Loucy (cell line): ENCODE results near the gene ZNF571.

Source experiments
- H2AFZ ChIP-seq: fragments of 200-600 bp; sonication (generic); 2 replicates; pipeline ENCODE4 v1.6.0; 2016; ENCODE audit warnings: antibody characterized with exemption, mild to moderate bottlenecking, low read length, moderate library complexity
- H3F3A ChIP-seq: fragments of 200-600 bp; 2 replicates; pipeline ENCODE4 v1.6.0; 2016; ENCODE audit warnings: antibody characterized with exemption, low read depth, mild to moderate bottlenecking
- H3K27me3 ChIP-seq: fragments of 200-600 bp; sonication (generic); 2 replicates; pipeline ENCODE4 v1.6.1; 2014; ENCODE audit warnings: low read length, mild to moderate bottlenecking; ENCODE audit not compliant: insufficient read depth, poor library complexity, severe bottlenecking
- H3K36me3 ChIP-seq: fragments of 200-600 bp; sonication (generic); 2 replicates; pipeline ENCODE4 v1.6.1; 2016; ENCODE audit warnings: low read length; ENCODE audit not compliant: insufficient read depth
- H3K4me1 ChIP-seq: fragments of 200-600 bp; sonication (generic); 2 replicates; pipeline ENCODE4 v1.5.1; 2014; ENCODE audit warnings: low read length, mild to moderate bottlenecking; ENCODE audit not compliant: insufficient read depth, poor library complexity, severe bottlenecking
- H3K4me2 ChIP-seq: fragments of 200-600 bp; sonication (generic); 2 replicates; pipeline ENCODE4 v1.6.0; 2014; ENCODE audit warnings: antibody characterized with exemption, low read length, low read depth, mild to moderate bottlenecking; ENCODE audit not compliant: poor library complexity, severe bottlenecking
- H3K4me3 ChIP-seq: fragments of 200-600 bp; sonication (generic); 2 replicates; pipeline ENCODE4 v1.5.1; 2014; ENCODE audit warnings: low read length, mild to moderate bottlenecking, mixed read lengths; ENCODE audit not compliant: poor library complexity, severe bottlenecking
- H3K79me2 ChIP-seq: fragments of 200-600 bp; sonication (generic); 2 replicates; pipeline ENCODE4 v1.6.1; 2014; ENCODE audit warnings: low read length; ENCODE audit not compliant: insufficient read depth
- H3K9ac ChIP-seq: fragments of 200-600 bp; sonication (generic); 2 replicates; pipeline ENCODE4 v1.6.0; 2014; ENCODE audit warnings: mild to moderate bottlenecking, low read depth, low read length, moderate library complexity; ENCODE audit not compliant: poor library complexity, severe bottlenecking
- H3K9me2 ChIP-seq: fragments of 200-600 bp; sonication (generic); replicated peaks from 2 replicates; pipeline ENCODE4 v1.6.1; 2016; ENCODE audit warnings: low read depth, low read length, mixed read lengths
- H3K9me3 ChIP-seq: fragments of 200-600 bp; sonication (generic); 2 replicates; pipeline ENCODE4 v1.6.1; 2014; ENCODE audit warnings: mild to moderate bottlenecking, antibody characterized with exemption, low read length, low read depth; ENCODE audit not compliant: insufficient read depth
- H4K20me1 ChIP-seq: fragments of 200-600 bp; sonication (generic); 2 replicates; pipeline ENCODE4 v1.6.0; 2014; ENCODE audit warnings: antibody characterized with exemption, low read length, mild to moderate bottlenecking; ENCODE audit not compliant: insufficient read depth, poor library complexity, severe bottlenecking
- EZH2phosphoT487 ChIP-seq: fragments of 200-600 bp; IDR thresholded peaks from 2 replicates; pipeline ENCODE4 v1.6.1; 2018; ENCODE audit warnings: antibody characterized with exemption, mild to moderate bottlenecking, moderate library complexity, borderline replicate concordance
- TF ChIP-seq, protein P1 (sequence below): fragments of 200-600 bp; sonication (generic); conservative IDR thresholded peaks from 2 replicates; pipeline ENCODE4 v1.5.1; 2014; ENCODE audit warnings: mild to moderate bottlenecking, antibody characterized with exemption, low read length

Gene ZNF571

DNA sequence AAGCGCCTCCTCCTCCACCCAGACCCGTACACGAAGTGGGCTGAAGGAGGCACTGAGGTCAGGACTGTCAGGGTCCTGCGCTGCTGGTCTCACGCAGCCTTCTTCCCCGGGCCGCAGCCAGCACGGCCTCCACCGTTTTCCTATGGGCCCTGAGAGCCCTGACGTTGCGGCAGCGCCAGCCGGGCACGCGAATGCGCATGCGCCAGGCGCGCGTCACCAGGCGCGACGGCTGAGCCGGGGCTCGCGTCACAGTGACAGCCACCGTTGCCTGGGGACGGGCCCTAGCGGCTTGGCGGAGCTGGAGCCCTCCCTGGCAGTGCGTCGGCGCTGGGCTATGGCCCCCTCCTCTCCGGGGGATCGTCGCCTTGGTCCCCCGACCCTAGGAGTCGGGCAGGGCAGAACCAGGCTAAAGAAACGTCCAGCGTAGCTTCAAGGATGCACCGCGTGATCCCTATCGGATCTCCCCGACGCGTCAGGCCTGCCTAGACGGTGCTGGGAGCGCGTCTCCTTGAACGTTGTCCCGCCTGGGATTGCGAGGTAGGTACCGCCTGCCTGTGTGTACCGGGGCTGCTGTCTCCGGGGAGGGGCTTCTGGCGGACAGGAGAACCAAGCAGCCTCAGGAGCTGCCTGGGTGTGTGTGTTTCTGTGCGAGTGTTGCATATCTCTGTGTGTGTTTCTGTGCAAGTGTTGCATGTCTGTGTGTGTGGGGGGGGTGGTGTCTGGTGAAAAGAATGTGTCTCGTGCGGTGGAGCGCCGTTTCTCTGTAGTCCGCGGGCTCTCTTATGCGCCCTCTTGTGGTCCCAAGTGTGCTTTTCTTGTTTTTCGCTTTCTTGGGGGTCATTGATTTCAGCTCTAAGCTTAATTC lies 43.2 kb downstream of the ZNF571 start:
- no peak overlapping the region for H3K4me3 ChIP-seq
- H2AFZ ChIP-seq = no peak overlapping the region
- H3K79me2 ChIP-seq = no peaks in the 10 kb centered on the region
- TF ChIP-seq EZH2phosphoT487 = no peak
- TF ChIP-seq, protein P1, sequence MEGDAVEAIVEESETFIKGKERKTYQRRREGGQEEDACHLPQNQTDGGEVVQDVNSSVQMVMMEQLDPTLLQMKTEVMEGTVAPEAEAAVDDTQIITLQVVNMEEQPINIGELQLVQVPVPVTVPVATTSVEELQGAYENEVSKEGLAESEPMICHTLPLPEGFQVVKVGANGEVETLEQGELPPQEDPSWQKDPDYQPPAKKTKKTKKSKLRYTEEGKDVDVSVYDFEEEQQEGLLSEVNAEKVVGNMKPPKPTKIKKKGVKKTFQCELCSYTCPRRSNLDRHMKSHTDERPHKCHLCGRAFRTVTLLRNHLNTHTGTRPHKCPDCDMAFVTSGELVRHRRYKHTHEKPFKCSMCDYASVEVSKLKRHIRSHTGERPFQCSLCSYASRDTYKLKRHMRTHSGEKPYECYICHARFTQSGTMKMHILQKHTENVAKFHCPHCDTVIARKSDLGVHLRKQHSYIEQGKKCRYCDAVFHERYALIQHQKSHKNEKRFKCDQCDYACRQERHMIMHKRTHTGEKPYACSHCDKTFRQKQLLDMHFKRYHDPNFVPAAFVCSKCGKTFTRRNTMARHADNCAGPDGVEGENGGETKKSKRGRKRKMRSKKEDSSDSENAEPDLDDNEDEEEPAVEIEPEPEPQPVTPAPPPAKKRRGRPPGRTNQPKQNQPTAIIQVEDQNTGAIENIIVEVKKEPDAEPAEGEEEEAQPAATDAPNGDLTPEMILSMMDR = peak; percentile 24
- no peaks in the 10 kb centered on the region for H4K20me1 ChIP-seq
- no peaks in the 10 kb centered on the region for H3K27me3 ChIP-seq
- H3K36me3 ChIP-seq = no peaks in the 10 kb centered on the region
- H3K9ac ChIP-seq = no peak overlapping the region
- no peaks in the 10 kb centered on the region for H3K4me1 ChIP-seq
- no peaks in the 10 kb centered on the region for H3F3A ChIP-seq
- no peaks in the 10 kb centered on the region for H3K9me2 ChIP-seq
- peaks cover 11% of the 10 kb centered on the region; the same call in 1 of the 2 replicates for H3K9me3 ChIP-seq
- no peak overlapping the region for H3K4me2 ChIP-seq

DNA sequence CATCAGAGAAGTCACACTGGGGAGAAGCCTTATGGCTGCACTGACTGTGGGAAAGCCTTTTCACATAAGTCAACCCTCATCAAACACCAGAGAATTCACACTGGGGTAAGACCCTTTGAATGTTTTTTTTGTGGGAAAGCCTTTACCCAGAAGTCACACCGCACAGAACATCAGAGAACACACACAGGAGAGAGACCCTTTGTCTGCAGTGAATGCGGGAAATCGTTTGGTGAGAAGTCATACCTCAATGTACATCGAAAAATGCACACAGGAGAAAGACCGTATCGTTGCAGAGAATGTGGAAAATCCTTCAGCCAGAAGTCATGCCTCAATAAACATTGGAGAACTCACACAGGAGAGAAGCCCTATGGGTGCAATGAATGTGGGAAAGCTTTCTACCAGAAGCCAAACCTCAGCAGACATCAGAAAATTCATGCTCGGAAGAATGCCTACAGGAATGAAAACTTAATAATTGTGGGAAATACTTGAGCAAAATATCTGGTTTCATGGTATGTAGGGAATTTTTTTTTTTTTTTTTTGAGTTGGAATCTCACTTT lies 57.1 kb downstream of the ZNF571 start:
- Histone ChIP-seq H3K27me3 (no peaks in the 10 kb centered on the region), H3K79me2 (no peaks in the 10 kb centered on the region), H3K9ac (no peak overlapping the region), H4K20me1 (no peaks in the 10 kb centered on the region), H3F3A (no peaks in the 10 kb centered on the region), H3K4me3 (no peak overlapping the region), H3K9me3 (peaks cover 29% of the 10 kb centered on the region), H2AFZ (no peak overlapping the region), H3K9me2 (no peaks in the 10 kb centered on the region), H3K4me2 (no peak overlapping the region), H3K4me1 (no peaks in the 10 kb centered on the region), H3K36me3 (peaks cover 52% of the 10 kb centered on the region)
- TF ChIP-seq EZH2phosphoT487 = no peak
- TF ChIP-seq, protein P1 = no peak

GRCh38 chr19:37519890-37520289 lies 74.7 kb downstream of the ZNF571 start:
- no peak overlapping the region for H3K4me3 ChIP-seq
- peaks cover 29% of the 10 kb centered on the region; the same call in 1 of the 2 replicates for H3K36me3 ChIP-seq
- no peaks in the 10 kb centered on the region for H3K79me2 ChIP-seq
- no peak overlapping the region for H3K4me2 ChIP-seq
- H3K27me3 ChIP-seq = no peaks in the 10 kb centered on the region
- H3K9me2 ChIP-seq = no peaks in the 10 kb centered on the region
- TF ChIP-seq, protein P1 = no peak
- TF ChIP-seq EZH2phosphoT487 = no peak
- no peaks in the 10 kb centered on the region for H4K20me1 ChIP-seq
- H3K9me3 ChIP-seq = no peaks in the 10 kb centered on the region; the same call in 1 of the 2 replicates
- no peak overlapping the region for H3K9ac ChIP-seq
- no peak overlapping the region for H2AFZ ChIP-seq
- no peaks in the 10 kb centered on the region for H3K4me1 ChIP-seq
- H3F3A ChIP-seq = no peaks in the 10 kb centered on the region
